GM21786 (cell line): ENCODE measurements around the gene SPINT1.

ENCODE experiments used
- ATAC-seq: cut with Tn5 transposase; IDR thresholded peaks from one replicate; pipeline ENCODE4 v1.9.1; 2021; ENCODE audit not compliant: unreplicated experiment

Gene SPINT1

GRCh38 chr15:40843885-40844695, at the start of gene SPINT1:
Gene SPINT1, plus strand, starts transcription at chr15:40844048. Its CDS starts 507 bp downstream, at chr15:40844555.
- ATAC-seq = no peak

- no peak for ATAC-seq
Measured at GRCh38 chr15:40796041-40796440, 47.8 kb upstream of the SPINT1 start.

- ATAC-seq = no peak
Measured at GRCh38 chr15:40796512-40796911, 47.3 kb upstream of the SPINT1 start.

GRCh38 chr15:40799523-40799922, 44.3 kb upstream of the SPINT1 start:
- no peak for ATAC-seq

GRCh38 chr15:40803076-40803475, 40.8 kb upstream of the SPINT1 start:
- no peak for ATAC-seq

- no peak for ATAC-seq
Measured at GRCh38 chr15:40803688-40804087, 40.2 kb upstream of the SPINT1 start.

GRCh38 chr15:40806672-40807027, 37.2 kb upstream of the SPINT1 start:
- no peak for ATAC-seq

- peak; percentile 92 for ATAC-seq
Measured at GRCh38 chr15:40807028-40807887, 36.6 kb upstream of the SPINT1 start, which contains the start of the genes DNAJC17 and ZFYVE19. Gene DNAJC17, minus strand, starts transcription at chr15:40807473. Its CDS starts 27 bp downstream, at chr15:40807446. Gene ZFYVE19, plus strand, starts transcription at chr15:40807089. Its CDS starts 501 bp downstream, at chr15:40807590.

- ATAC-seq = no peak
Measured at GRCh38 chr15:40807888-40808461, 35.9 kb upstream of the SPINT1 start.

GRCh38 chr15:40808861-40809450, 34.9 kb upstream of the SPINT1 start:
- no peak for ATAC-seq

- ATAC-seq = no peak
Measured at GRCh38 chr15:40812721-40813425, 31.0 kb upstream of the SPINT1 start.

GRCh38 chr15:40815042-40815698, 28.7 kb upstream of the SPINT1 start:
- ATAC-seq = no peak

- ATAC-seq = no peak
Measured at GRCh38 chr15:40819048-40819447, 24.8 kb upstream of the SPINT1 start.

GRCh38 chr15:40821195-40821594, 22.7 kb upstream of the SPINT1 start:
- no peak for ATAC-seq

- no peak for ATAC-seq
Measured at GRCh38 chr15:40823572-40824343, 20.1 kb upstream of the SPINT1 start.

GRCh38 chr15:40825661-40826422, 18.0 kb upstream of the SPINT1 start:
- no peak for ATAC-seq

- ATAC-seq = no peak
Measured at GRCh38 chr15:40826423-40827075, 17.3 kb upstream of the SPINT1 start.

GRCh38 chr15:40828447-40829036, 15.3 kb upstream of the SPINT1 start, which contains the start of gene PPP1R14D:
Gene PPP1R14D, minus strand, starts transcription at chr15:40828708. Its CDS starts 67 bp downstream, at chr15:40828641.
- ATAC-seq = no peak
